22Rv1 (cell line): ENCODE measurements around the gene ACVRL1.
A peak's percentile ranks its signal among the peaks of the same experiment; 100 is the strongest.

ENCODE experiments used
- H3K27ac ChIP-seq: fragments of 450-650 bp; 2 replicates; pipeline ENCODE4 v1.5.1; 2017
- CTCF ChIP-seq: fragments of 450-650 bp; IDR thresholded peaks from 2 replicates; pipeline ENCODE4 v1.5.1; 2017; ENCODE audit warnings: mild to moderate bottlenecking
- ZFX ChIP-seq: fragments of 450-650 bp; IDR thresholded peaks from 2 replicates; pipeline ENCODE4 v1.6.1; 2017; ENCODE audit warnings: antibody characterized with exemption, borderline replicate concordance

ACVRL1 gene

GRCh38 chr12:51887476-51888315 is 19.6 kb upstream of the ACVRL1 start, which contains the start of gene ANKRD33:
ANKRD33 (plus strand) TSS chr12:51888103; CDS start chr12:51888187, 84 bp downstream.
- no peak for TF ChIP-seq CTCF
- TF ChIP-seq ZFX = no peak
- H3K27ac ChIP-seq = no peak within 1 kb of the TSS

GRCh38 chr12:51888316-51889215 is 18.7 kb upstream of the ACVRL1 start:
- no peak overlapping the region for H3K27ac ChIP-seq
- no peak for TF ChIP-seq CTCF
- TF ChIP-seq ZFX = no peak

GRCh38 chr12:51889216-51890132 is 17.8 kb upstream of the ACVRL1 start:
- H3K27ac ChIP-seq = no peak overlapping the region
- TF ChIP-seq ZFX (no peak), CTCF (no peak; the same call in 1 of the 2 replicates)

GRCh38 chr12:51890133-51890464 is 17.2 kb upstream of the ACVRL1 start:
- TF ChIP-seq CTCF (no peak), ZFX (no peak)
- no peak overlapping the region for H3K27ac ChIP-seq

- no peak overlapping the region for H3K27ac ChIP-seq
- TF ChIP-seq ZFX (no peak), CTCF (no peak)
Observed at GRCh38 chr12:51890511-51891171, 16.7 kb upstream of the ACVRL1 start.

- TF ChIP-seq ZFX = no peak
- peak; percentile 64 for TF ChIP-seq CTCF
- H3K27ac ChIP-seq = no peak overlapping the region
Observed at GRCh38 chr12:51891843-51892242, 15.5 kb upstream of the ACVRL1 start.
